SK-N-MC (cell line): ENCODE results near the gene ATG2A.

Source experiments
- EZH2 ChIP-seq: fragments of 200-600 bp; sonication (generic); IDR thresholded peaks from one replicate; pipeline ENCODE4 v1.6.1; 2017; ENCODE audit warnings: antibody characterized with exemption
- POLR2AphosphoS5 ChIP-seq: IDR thresholded peaks from 2 replicates; pipeline ENCODE4 v1.6.1; 2012; ENCODE audit warnings: mild to moderate bottlenecking, low read depth, low read length, borderline replicate concordance

- no peak for TF ChIP-seq EZH2
- no peak for TF ChIP-seq POLR2AphosphoS5
Observed at GRCh38 chr11:64887234-64887756, 29.7 kb downstream of the ATG2A start.
